Peyer's patch (tissue), 4 donors: Measurements from ENCODE around the gene TSHZ3.

ENCODE experiments used
- CTCF ChIP-seq, 6 experiments: fragments of 450-650 bp in 4 of 6; fragments of 200-600 bp in 2 of 6; sonication (generic) in 1 of 6; IDR thresholded peaks; one replicate each; pipeline ENCODE4 v1.5.1; 2017 to 2019; ENCODE audit warnings: antibody characterized with exemption in 6 of 6, mild to moderate bottlenecking in 3 of 6, moderate library complexity in 1 of 6
- POLR2A ChIP-seq, 2 donors: fragments of 450-650 bp; IDR thresholded peaks; one replicate each; pipeline ENCODE4 v1.5.1; 2017; ENCODE audit warnings: antibody characterized with exemption in 2 of 2, mild to moderate bottlenecking in 2 of 2, moderate library complexity in 2 of 2

DNA sequence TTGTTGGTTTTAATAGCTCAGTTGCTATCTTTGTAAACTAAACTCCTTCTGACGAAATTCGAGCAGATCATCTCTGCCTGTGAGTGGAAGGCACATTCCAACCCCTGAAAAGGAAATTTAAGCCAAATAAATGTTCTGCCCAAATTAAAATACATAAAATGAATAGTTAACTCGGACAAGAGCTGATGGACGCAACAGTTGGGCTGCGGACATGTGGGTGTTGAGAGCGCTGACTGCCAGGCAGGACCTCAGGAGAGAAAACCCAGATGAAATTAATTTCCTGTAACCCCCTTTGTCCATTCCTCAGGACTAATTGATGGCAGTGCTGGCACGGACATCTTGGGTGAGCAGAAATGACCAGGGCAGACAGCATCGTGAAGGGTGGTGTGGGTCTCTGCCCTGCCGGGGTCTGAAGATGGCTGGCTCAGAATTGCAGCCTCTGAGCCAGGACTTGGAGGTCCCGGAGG, 86.5 kb downstream of the TSHZ3 start:
- TF ChIP-seq CTCF (IDR thresholded peaks at IDR 0.05) = no peak
- no peak for TF ChIP-seq POLR2A (IDR thresholded peaks at IDR 0.05)
